B cell (primary cell): ENCODE measurements around the gene SDSL. TPM values are rescaled to one million over a fixed set of nuclear protein-coding genes. Genes with fewer than 3 reads are reported as not detected.

ENCODE experiments used
- ATAC-seq: fragments of 200-7000 bp; cut with Tn5 transposase; one replicate; pipeline ENCODE4 v1.10.0; 2021; ENCODE audit warnings: low read depth, mild to moderate bottlenecking, moderate number of reproducible peaks, moderate library complexity
- CTCF ChIA-PET: fragments of 350-600 bp; sonication (Branson Sonifier 250); formaldehyde crosslinking; loops from one replicate; lab custom pipeline; 2021; ENCODE audit warnings: antibody characterized with exemption, inconsistent platforms; lab: Charles Lee
- POLR2A ChIA-PET: fragments of 350-600 bp; sonication (Branson Sonifier 250); formaldehyde crosslinking; loops from one replicate; lab custom pipeline; 2021; ENCODE audit warnings: antibody characterized with exemption; lab: Charles Lee
- DNase-seq: peaks from one replicate; pipeline ENCODE4 v3.0.0; 2013
- H2AFZ ChIP-seq: 2 replicates; pipeline ENCODE4 v1.6.1; 2012; ENCODE audit warnings: mild to moderate bottlenecking, low read depth, low read length; ENCODE audit not compliant: insufficient read depth, poor library complexity, severe bottlenecking
- H3K27ac ChIP-seq, 2 donors: 1 replicate in 1 of 2; 2 replicates in 1 of 2; pipeline ENCODE4 v1.5.1; 2012 to 2013; ENCODE audit warnings: low read length in 2 of 2, mild to moderate bottlenecking in 2 of 2, moderate library complexity in 1 of 2
- H3K27me3 ChIP-seq, 4 experiments: fragments of 200-600 bp in 1 of 4; sonication (generic) in 1 of 4; replicated peaks in 1 of 4; 1 replicate in 2 of 4; 2 replicates in 2 of 4; pipeline versions ENCODE4 v1.6.1 to v1.7.0; 2013 to 2016; ENCODE audit warnings: low read length in 3 of 4, mild to moderate bottlenecking in 2 of 4, mixed read lengths in 1 of 4, moderate library complexity in 1 of 4; ENCODE audit not compliant: insufficient read depth in 4 of 4, control insufficient read depth in 3 of 4; ENCODE audit errors: control extremely low read depth in 1 of 4
- H3K36me3 ChIP-seq, 2 experiments: replicated peaks in 1 of 2; 1 replicate in 1 of 2; 2 replicates in 1 of 2; pipeline versions ENCODE4 v1.6.1 to v1.7.1; 2013; ENCODE audit warnings: low read length in 1 of 2; ENCODE audit not compliant: insufficient read depth in 2 of 2, control insufficient read depth in 1 of 2; ENCODE audit errors: control extremely low read depth in 1 of 2, extremely low read depth in 1 of 2
- H3K4me1 ChIP-seq, 2 donors: fragments of 200-600 bp in 1 of 2; sonication (generic) in 1 of 2; 1 replicate in 1 of 2; 2 replicates in 1 of 2; pipeline versions ENCODE4 v1.5.1 to v1.6.1; 2013 to 2017; ENCODE audit warnings: low read length in 2 of 2; ENCODE audit not compliant: control insufficient read depth in 2 of 2, insufficient read depth in 2 of 2
- H3K4me2 ChIP-seq: replicated peaks from 2 replicates; pipeline ENCODE3; 2012; ENCODE audit warnings: mild to moderate bottlenecking, low read depth, low read length; ENCODE audit not compliant: poor library complexity, severe bottlenecking
- H3K4me3 ChIP-seq, 5 experiments: fragments of 200-600 bp in 1 of 5; sonication (generic) in 1 of 5; 1 replicate in 3 of 5; 2 replicates in 2 of 5; pipeline versions ENCODE4 v1.5.1 to v1.7.0; 2011 to 2016; ENCODE audit warnings: low read length in 4 of 5, mild to moderate bottlenecking in 4 of 5, low read depth in 2 of 5, control low read depth in 1 of 5, moderate library complexity in 1 of 5; ENCODE audit not compliant: insufficient read depth in 1 of 5; ENCODE audit errors: control extremely low read depth in 1 of 5, extremely low read depth in 1 of 5
- H3K79me2 ChIP-seq: fragments of 200-600 bp; sonication (generic); one replicate; pipeline ENCODE4 v1.6.0; 2016; ENCODE audit warnings: low read length; ENCODE audit not compliant: control insufficient read depth, insufficient read depth
- H3K9ac ChIP-seq: fragments of 200-600 bp; sonication (generic); 2 replicates; pipeline ENCODE4 v1.6.1; 2017; ENCODE audit warnings: mild to moderate bottlenecking, low read length, moderate library complexity
- H3K9me3 ChIP-seq, 3 donors: one replicate each; pipeline versions ENCODE4 v1.6.1 to v1.7.1; 2013; ENCODE audit warnings: low read length in 2 of 3; ENCODE audit not compliant: control insufficient read depth in 2 of 3, insufficient read depth in 1 of 3; ENCODE audit errors: control extremely low read depth in 1 of 3
- H4K20me1 ChIP-seq: 2 replicates; pipeline ENCODE4 v1.6.0; 2012; ENCODE audit warnings: mild to moderate bottlenecking, low read length; ENCODE audit not compliant: insufficient read depth, control insufficient read depth, poor library complexity, severe bottlenecking
- H3K27ac Mint-ChIP-seq: one replicate; pipeline ENCODE4 v1.8.0; 2021; ENCODE audit warnings: mixed read lengths
- H3K27me3 Mint-ChIP-seq: one replicate; pipeline ENCODE4 v1.8.0; 2021; ENCODE audit warnings: mixed read lengths
- H3K4me1 Mint-ChIP-seq: one replicate; pipeline ENCODE4 v1.8.0; 2021; ENCODE audit warnings: mixed read lengths
- H3K4me3 Mint-ChIP-seq: one replicate; pipeline ENCODE4 v1.8.0; 2021; ENCODE audit warnings: mixed read lengths
- H3K9me3 Mint-ChIP-seq: one replicate; pipeline ENCODE4 v1.8.0; 2022; ENCODE audit warnings: mixed read lengths; ENCODE audit not compliant: insufficient read depth
- EZH2 ChIP-seq: IDR thresholded peaks from 2 replicates; pipeline ENCODE4 v1.6.1; 2012; ENCODE audit warnings: borderline replicate concordance, low read depth, mild to moderate bottlenecking, moderate library complexity, low read length; ENCODE audit not compliant: insufficient read depth, poor library complexity, severe bottlenecking
- WGBS: methylation state at CpG from one replicate; pipeline ENCODE4 v1.1.5; 2013; ENCODE audit warnings: missing lambda C conversion rate; ENCODE audit not compliant: insufficient coverage; 5-methylcytosine and 5-hydroxymethylcytosine counted together
- intact Hi-C: fragments of 100-400 bp; cut with micrococcal nuclease; formaldehyde crosslinking; loops from one replicate; pipeline ENCODE4 v1.10.0; 2022
- polyA plus RNA-seq: library from polyadenylated mRNA; depleted of rRNA; stranded (reverse); fragments of >200 nt; gene quantifications from 2 replicates; pipeline ENCODE4 v1.2.3, GENCODE V29; 2012
- total RNA-seq, 2 donors: library from RNA; stranded (reverse); fragments of 120-200 nt in 1 of 2; gene quantifications; 1 replicate in 1 of 2; 2 replicates in 1 of 2; pipeline versions ENCODE4 v1.2.3 to v1.2.4, GENCODE V29; 2013 to 2022
- TF ChIP-seq, protein P1 (sequence below): fragments of 200-600 bp; IDR thresholded peaks from one replicate; pipeline ENCODE4 v1.8.0; 2022; ENCODE audit warnings: antibody characterized with exemption, mild to moderate bottlenecking

Gene SDSL
- total and polyA plus RNA-seq, 2 donors (not counting 1 experiment from before 2014, with no cell fraction given), result 0.15 to 0.64 TPM

DNA sequence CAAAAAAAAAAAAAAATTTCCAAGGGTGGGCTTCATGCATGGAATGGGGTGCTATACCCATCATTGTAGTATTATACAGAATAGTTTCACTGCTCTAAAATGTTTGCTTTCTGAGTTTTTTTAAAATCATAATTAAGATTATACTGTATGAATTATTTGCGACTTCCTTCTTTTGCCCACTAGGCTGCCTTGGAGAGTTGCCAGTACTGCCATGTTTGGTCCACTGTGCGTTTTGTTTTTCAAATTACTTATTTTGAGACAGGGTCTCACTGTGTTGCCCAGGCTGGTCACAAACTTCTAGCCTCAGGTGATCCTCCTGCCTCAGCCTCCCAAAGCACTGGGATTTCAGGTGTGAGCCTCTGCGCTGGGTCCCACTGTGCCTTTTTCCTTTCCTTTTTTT is 43.9 kb upstream of the SDSL start:
- H3K79me2 ChIP-seq, result no peaks in the 10 kb centered on the region
- H3K4me2 ChIP-seq, result no peak overlapping the region
- Mint-ChIP-seq H3K9me3 (no peaks in the 10 kb centered on the region), H3K27me3 (no peaks in the 10 kb centered on the region), H3K4me1 (no peaks in the 10 kb centered on the region), H3K4me3 (no peak overlapping the region), H3K27ac (no peak overlapping the region)
- peaks cover 0 to 3% (median 0%) of the 10 kb centered on the region in 3 donors for H3K9me3 ChIP-seq
- CTCF ChIA-PET, result no interaction called here
- intact Hi-C loops, result no loop called here
- DNase-seq (no peak), ATAC-seq (no peak)
- no peak overlapping the region for H3K9ac ChIP-seq
- peaks cover 0 to 8% of the 10 kb centered on the region in 2 experiments for H3K36me3 ChIP-seq
- H3K4me1 ChIP-seq, result no peaks in the 10 kb centered on the region
- 77% methylated on average over 3 of the region's 3 CpGs for WGBS
- H3K4me3 ChIP-seq, result no peak overlapping the region
- H2AFZ ChIP-seq, result no peak overlapping the region
- H4K20me1 ChIP-seq, result no peaks in the 10 kb centered on the region
- POLR2A ChIA-PET, result interaction anchor here (0.7 kb wide), 1 partner anchor 36 kb away, joined by 3 read pairs; no protein-coding TSS in a partner anchor
- no peaks in the 10 kb centered on the region for H3K27me3 ChIP-seq
- H3K27ac ChIP-seq, result no peak overlapping the region
- TF ChIP-seq, protein P1, sequence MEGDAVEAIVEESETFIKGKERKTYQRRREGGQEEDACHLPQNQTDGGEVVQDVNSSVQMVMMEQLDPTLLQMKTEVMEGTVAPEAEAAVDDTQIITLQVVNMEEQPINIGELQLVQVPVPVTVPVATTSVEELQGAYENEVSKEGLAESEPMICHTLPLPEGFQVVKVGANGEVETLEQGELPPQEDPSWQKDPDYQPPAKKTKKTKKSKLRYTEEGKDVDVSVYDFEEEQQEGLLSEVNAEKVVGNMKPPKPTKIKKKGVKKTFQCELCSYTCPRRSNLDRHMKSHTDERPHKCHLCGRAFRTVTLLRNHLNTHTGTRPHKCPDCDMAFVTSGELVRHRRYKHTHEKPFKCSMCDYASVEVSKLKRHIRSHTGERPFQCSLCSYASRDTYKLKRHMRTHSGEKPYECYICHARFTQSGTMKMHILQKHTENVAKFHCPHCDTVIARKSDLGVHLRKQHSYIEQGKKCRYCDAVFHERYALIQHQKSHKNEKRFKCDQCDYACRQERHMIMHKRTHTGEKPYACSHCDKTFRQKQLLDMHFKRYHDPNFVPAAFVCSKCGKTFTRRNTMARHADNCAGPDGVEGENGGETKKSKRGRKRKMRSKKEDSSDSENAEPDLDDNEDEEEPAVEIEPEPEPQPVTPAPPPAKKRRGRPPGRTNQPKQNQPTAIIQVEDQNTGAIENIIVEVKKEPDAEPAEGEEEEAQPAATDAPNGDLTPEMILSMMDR, result no peak
- TF ChIP-seq EZH2, result no peak

- CTCF ChIA-PET, result no interaction called here
Observed at GRCh38 chr12:113381220-113381619, 41.0 kb upstream of the SDSL start.

More at GRCh38 chr12:113381220-113381619, 41.0 kb upstream of the SDSL start:
- H3K4me3 ChIP-seq, result no peak overlapping the region
- no peaks in the 10 kb centered on the region for H3K9me3 ChIP-seq
- intact Hi-C loops, result no loop called here
- H3K27ac ChIP-seq, result no peak overlapping the region
- 93% methylated on average over 5 of the region's 11 CpGs for WGBS
- H3K9ac ChIP-seq, result no peak overlapping the region
- Mint-ChIP-seq H3K9me3 (no peaks in the 10 kb centered on the region), H3K4me1 (no peaks in the 10 kb centered on the region), H3K27ac (no peak overlapping the region), H3K27me3 (no peaks in the 10 kb centered on the region), H3K4me3 (no peak overlapping the region)
- POLR2A ChIA-PET, result interaction anchor here (0.6 kb wide), 1 partner anchor 327 kb away, joined by 4 read pairs; no protein-coding TSS in a partner anchor
- H3K79me2 ChIP-seq, result no peaks in the 10 kb centered on the region
- no peak for TF ChIP-seq EZH2
- TF ChIP-seq, protein P1, result no peak
- H3K4me2 ChIP-seq, result no peak overlapping the region
- peaks cover 0 to 7% of the 10 kb centered on the region in 2 experiments for H3K36me3 ChIP-seq
- no peak overlapping the region for H2AFZ ChIP-seq
- ATAC-seq, result no peak
- H3K27me3 ChIP-seq, result no peaks in the 10 kb centered on the region
- DNase-seq, result no peak
- H3K4me1 ChIP-seq, result no peaks in the 10 kb centered on the region
- no peaks in the 10 kb centered on the region for H4K20me1 ChIP-seq
